AG04449 (cell line): ENCODE data around the gene DCTPP1.

ENCODE experiments used
- CTCF ChIA-PET: fragments of 350-600 bp; formaldehyde crosslinking; extraction: SDS; loops from one replicate; lab custom pipeline; 2021; ENCODE audit warnings: antibody characterized with exemption; lab: Yijun Ruan, JAX
- POLR2A ChIA-PET: fragments of 400-600, 350-600 bp; formaldehyde crosslinking; extraction: SDS; loops from one replicate; lab custom pipeline; 2020; ENCODE audit warnings: antibody characterized with exemption, inconsistent platforms; lab: Yijun Ruan, JAX
- DNase-seq: peaks from one replicate; pipeline ENCODE4 v3.0.0-alpha.2; 2010; ENCODE audit warnings: low read depth, low spot score
- H3K4me3 ChIP-seq: 2 replicates; pipeline ENCODE4 v1.5.1; 2011; ENCODE audit warnings: low read depth, mild to moderate bottlenecking, control low read depth, low read length
- CTCF ChIP-seq: IDR thresholded peaks from one replicate; pipeline ENCODE4 v1.5.1; 2011; ENCODE audit warnings: mild to moderate bottlenecking, moderate library complexity, low read length, control low read depth, inconsistent platforms; ENCODE audit not compliant: insufficient read depth; ENCODE audit errors: missing control alignments

Gene DCTPP1

DNA sequence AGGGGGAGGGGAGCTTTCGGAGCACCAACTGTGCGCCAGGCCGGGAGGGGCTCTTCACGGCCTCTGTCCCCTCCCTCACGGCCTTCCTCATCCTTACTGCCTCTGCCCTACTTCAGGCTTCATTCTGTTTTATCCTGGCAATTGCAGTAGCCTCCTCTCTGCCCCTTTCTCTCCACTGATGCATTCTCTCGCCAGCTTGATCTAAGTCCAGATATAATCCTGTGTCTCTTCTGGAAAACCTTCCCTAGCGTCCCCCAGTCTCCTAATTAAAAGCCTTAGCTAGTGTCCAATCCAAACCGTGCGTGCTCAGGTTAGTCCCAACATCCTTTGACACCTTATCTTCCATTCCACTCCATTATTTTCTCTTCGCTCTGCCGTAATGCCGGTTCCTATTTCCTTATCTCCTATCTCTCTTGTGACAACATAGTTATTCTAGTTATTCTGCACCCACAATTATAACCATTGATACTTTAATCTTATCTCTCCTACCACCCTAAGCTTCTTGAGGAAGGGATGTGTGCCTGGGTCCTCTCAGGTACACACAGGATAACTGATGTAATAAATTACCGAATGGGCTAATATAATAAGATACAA lies 33.7 kb downstream of the DCTPP1 start:
- peak overlapping the region; percentile 77 for H3K4me3 ChIP-seq
- TF ChIP-seq CTCF: no peak
- CTCF ChIA-PET: interaction anchor here (1.0 to 5.8 kb wide), 5 partner anchors 13 to 263 kb away, joined by 4 to 52 read pairs (median 6); partner anchors contain the start of genes TBC1D10B and ZNF771
- POLR2A ChIA-PET: interaction anchor here (0.5 to 3.3 kb wide), 6 partner anchors 11 to 28 kb away, joined by 3 to 11 read pairs (median 5); partner anchors contain the start of genes TBC1D10B and ZNF771
- no peak for DNase-seq

DNA sequence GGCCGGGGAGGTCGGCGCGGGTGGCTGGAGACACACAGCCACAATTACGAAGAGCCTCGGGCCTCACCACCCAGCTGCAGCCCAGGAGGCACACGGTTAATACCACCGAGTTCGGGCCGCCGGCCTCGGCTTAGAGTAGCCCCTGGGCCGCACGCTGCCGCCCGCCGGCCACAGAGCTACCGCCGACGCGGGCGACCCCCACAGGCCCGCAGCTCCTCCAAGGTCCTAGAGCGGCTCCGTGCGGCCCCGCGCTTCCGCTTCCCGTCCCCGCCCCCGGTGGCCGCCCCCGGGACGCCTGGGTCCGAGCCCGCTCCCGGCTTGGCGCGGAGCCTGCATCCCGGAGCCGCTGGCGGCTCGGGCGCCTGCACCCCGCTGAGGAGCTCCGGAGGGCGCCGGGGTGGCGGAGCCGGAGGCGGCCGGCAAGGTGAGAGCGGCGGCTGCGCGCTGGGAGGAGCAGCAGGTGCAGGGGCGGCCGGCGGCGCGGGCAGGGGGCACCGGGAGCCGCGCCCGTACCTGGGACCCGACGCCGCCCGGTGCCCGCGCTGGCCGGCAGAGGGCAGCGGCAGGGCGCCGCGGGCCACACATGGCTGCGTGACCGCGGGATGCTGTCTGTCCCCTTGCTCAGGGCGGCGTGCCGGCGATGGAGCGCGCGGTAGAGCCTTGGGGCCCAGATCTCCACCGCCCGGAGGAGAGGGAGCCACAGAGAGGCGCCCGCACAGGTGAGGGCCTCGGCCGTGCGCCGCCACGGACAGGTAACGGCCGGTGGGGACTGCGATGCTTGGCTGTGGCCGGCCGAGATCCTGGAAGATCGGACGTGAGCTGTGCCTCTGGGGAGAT lies 34.5 kb downstream of the DCTPP1 start, which contains the start of gene ZNF48:
ZNF48 (plus strand) TSS at position 266 of the 837 bp plus-strand sequence; CDS start at position 641, 375 bp downstream.
- CTCF ChIA-PET: interaction anchor here (0.8 to 5.8 kb wide), 8 partner anchors 14 to 263 kb away, joined by 3 to 52 read pairs (median 5); partner anchors contain the start of genes CD2BP2, TBC1D10B and ZNF771
- POLR2A ChIA-PET: interaction anchor here (0.5 to 3.3 kb wide), 7 partner anchors 12 to 28 kb away, joined by 3 to 11 read pairs (median 5); partner anchors contain the start of genes TBC1D10B and ZNF771

GRCh38 chr16:30394592-30395154 lies 35.2 kb downstream of the DCTPP1 start:
- POLR2A ChIA-PET: interaction anchor here (1.1 to 3.3 kb wide), 5 partner anchors 12 to 24 kb away, joined by 4 to 11 read pairs (median 5); partner anchors contain the start of genes TBC1D10B and ZNF771
- TF ChIP-seq CTCF: no peak
- H3K4me3 ChIP-seq: peak overlapping the region; percentile 77
- no peak for DNase-seq
- CTCF ChIA-PET: interaction anchor here (0.8 to 5.8 kb wide), 9 partner anchors 12 to 264 kb away, joined by 3 to 52 read pairs (median 5); partner anchors contain the start of genes CD2BP2, SEPTIN1, TBC1D10B and ZNF771

More for the DNA sequence above, 34.5 kb downstream of the DCTPP1 start, which contains the start of gene ZNF48:
- peak within 1 kb of the TSS; percentile 77 for H3K4me3 ChIP-seq
- peak; percentile 21 for DNase-seq
- peak; percentile 24 for TF ChIP-seq CTCF

DNA sequence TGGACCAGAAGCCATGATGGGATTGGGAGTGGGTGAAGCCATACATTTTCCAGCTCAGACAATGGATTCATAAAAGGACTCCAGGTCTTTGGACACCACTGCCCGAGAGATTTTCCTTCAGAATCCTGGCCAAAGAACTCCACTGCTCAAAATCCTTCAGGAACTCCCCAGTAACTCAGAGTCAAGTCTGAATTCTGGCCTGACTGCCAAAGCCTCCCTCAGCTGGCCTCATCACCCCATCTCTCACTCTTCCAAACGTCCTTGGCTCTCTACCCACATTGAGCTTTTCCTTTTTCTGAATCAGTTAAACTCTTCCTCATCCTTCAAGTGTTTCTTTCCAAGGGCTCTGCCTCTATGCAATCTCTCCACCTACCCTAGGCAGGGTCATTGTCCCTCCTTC lies 46.3 kb downstream of the DCTPP1 start:
- CTCF ChIA-PET: interaction anchor here (1.1 kb wide), 1 partner anchor 23 kb away, joined by 3 read pairs; no protein-coding TSS in a partner anchor
- DNase-seq: no peak
- H3K4me3 ChIP-seq: no peak overlapping the region
- no peak for TF ChIP-seq CTCF
- POLR2A ChIA-PET: interaction anchor here (1.0 to 1.9 kb wide), 2 partner anchors 12 to 13 kb away, joined by 6 to 8 read pairs; partner anchors contain the start of genes TBC1D10B and ZNF48

- DNase-seq: no peak
- TF ChIP-seq CTCF: no peak
- CTCF ChIA-PET: interaction anchor here (1.0 kb wide), 1 partner anchor 12 kb away, joined by 5 read pairs; no protein-coding TSS in a partner anchor
- no peak within 1 kb of the TSS for H3K4me3 ChIP-seq
- POLR2A ChIA-PET: interaction anchor here (1.0 to 1.9 kb wide), 2 partner anchors 11 to 13 kb away, joined by 6 to 8 read pairs; partner anchors contain the start of genes TBC1D10B and ZNF48
Observed at GRCh38 chr16:30382111-30382881, 47.5 kb downstream of the DCTPP1 start, which contains the start of gene SEPTIN1. Gene SEPTIN1, minus strand, starts transcription at chr16:30382561. Its CDS starts 19 bp downstream, at chr16:30382542.
